Neutrophil (primary cell): ENCODE data around the gene CEL.

ENCODE experiments used
- H3K27ac ChIP-seq: fragments of 200-600 bp; sonication (generic); 2 replicates; pipeline ENCODE4 v1.5.1; 2016; ENCODE audit warnings: mild to moderate bottlenecking, moderate library complexity
- H3K27me3 ChIP-seq: fragments of 200-600 bp; sonication (generic); 2 replicates; pipeline ENCODE4 v1.6.0; 2016; ENCODE audit warnings: mild to moderate bottlenecking
- H3K36me3 ChIP-seq: fragments of 200-600 bp; sonication (generic); 2 replicates; pipeline ENCODE4 v1.5.1; 2017
- H3K4me1 ChIP-seq, 2 experiments: fragments of 200-600 bp in 1 of 2; sonication (generic) in 1 of 2; 1 replicate in 1 of 2; 2 replicates in 1 of 2; pipeline versions ENCODE4 v1.5.1 to v1.6.1; 2013 to 2016; ENCODE audit warnings: low read depth in 1 of 2, low read length in 1 of 2, mild to moderate bottlenecking in 1 of 2, moderate library complexity in 1 of 2; ENCODE audit not compliant: control insufficient read depth in 1 of 2, insufficient read depth in 1 of 2
- H3K4me3 ChIP-seq, 2 experiments: fragments of 200-600 bp in 1 of 2; sonication (generic) in 1 of 2; 1 replicate in 1 of 2; 2 replicates in 1 of 2; pipeline ENCODE4 v1.5.1; 2013 to 2016; ENCODE audit warnings: low read depth in 1 of 2, low read length in 1 of 2, mild to moderate bottlenecking in 1 of 2, moderate library complexity in 1 of 2
- H3K9me3 ChIP-seq: fragments of 200-600 bp; sonication (generic); 2 replicates; pipeline ENCODE4 v1.5.1; 2016
- CTCF ChIP-seq: fragments of 200-600 bp; sonication (generic); IDR thresholded peaks from 2 replicates; pipeline ENCODE4 v1.5.1; 2016; ENCODE audit warnings: antibody characterized with exemption

CEL gene

GRCh38 chr9:133044125-133044524 lies 17.7 kb upstream of the CEL start:
- no peak for TF ChIP-seq CTCF
- Histone ChIP-seq H3K9me3 (no peaks in the 10 kb centered on the region), H3K27me3 (no peaks in the 10 kb centered on the region), H3K27ac (no peak overlapping the region), H3K36me3 (peaks cover 74% of the 10 kb centered on the region), H3K4me3 (no peak overlapping the region), H3K4me1 (no peaks in the 10 kb centered on the region)

GRCh38 chr9:133044661-133045060 lies 17.1 kb upstream of the CEL start:
- Histone ChIP-seq H3K4me1 (no peaks in the 10 kb centered on the region), H3K36me3 (peaks cover 80% of the 10 kb centered on the region), H3K9me3 (no peaks in the 10 kb centered on the region), H3K27me3 (no peaks in the 10 kb centered on the region), H3K27ac (no peak overlapping the region), H3K4me3 (no peak overlapping the region)
- no peak for TF ChIP-seq CTCF

- Histone ChIP-seq H3K4me1 (no peaks in the 10 kb centered on the region), H3K9me3 (no peaks in the 10 kb centered on the region), H3K4me3 (no peak overlapping the region), H3K27me3 (no peaks in the 10 kb centered on the region), H3K36me3 (peaks cover 84% of the 10 kb centered on the region), H3K27ac (no peak overlapping the region)
- no peak for TF ChIP-seq CTCF
These were observed 16.6 kb upstream of the CEL start for GRCh38 chr9:133045132-133045531.

- no peak for TF ChIP-seq CTCF
- Histone ChIP-seq H3K4me3 (no peak overlapping the region), H3K27me3 (no peaks in the 10 kb centered on the region), H3K4me1 (no peaks in the 10 kb centered on the region), H3K36me3 (peaks cover 97% of the 10 kb centered on the region), H3K9me3 (no peaks in the 10 kb centered on the region), H3K27ac (no peak overlapping the region)
These were observed 15.4 kb upstream of the CEL start for GRCh38 chr9:133046196-133046899.

- no peak for TF ChIP-seq CTCF
- no peaks in the 10 kb centered on the region for H3K4me1 ChIP-seq
- no peaks in the 10 kb centered on the region for H3K9me3 ChIP-seq
- no peaks in the 10 kb centered on the region for H3K27me3 ChIP-seq
- H3K4me3 ChIP-seq = no peak overlapping the region
- H3K36me3 ChIP-seq = peaks cover 98% of the 10 kb centered on the region
- H3K27ac ChIP-seq = no peak overlapping the region
These were observed 14.9 kb upstream of the CEL start for GRCh38 chr9:133046900-133047295.
